ENCODE data around the gene ABCG5. TPM values are rescaled to one million over a fixed set of nuclear protein-coding genes. Genes with fewer than 3 reads are reported as not detected.

Gene ABCG5
- total RNA-seq, 6 donors from 2014 or later, result 0.09 TPM; not detected in 5

DNA sequence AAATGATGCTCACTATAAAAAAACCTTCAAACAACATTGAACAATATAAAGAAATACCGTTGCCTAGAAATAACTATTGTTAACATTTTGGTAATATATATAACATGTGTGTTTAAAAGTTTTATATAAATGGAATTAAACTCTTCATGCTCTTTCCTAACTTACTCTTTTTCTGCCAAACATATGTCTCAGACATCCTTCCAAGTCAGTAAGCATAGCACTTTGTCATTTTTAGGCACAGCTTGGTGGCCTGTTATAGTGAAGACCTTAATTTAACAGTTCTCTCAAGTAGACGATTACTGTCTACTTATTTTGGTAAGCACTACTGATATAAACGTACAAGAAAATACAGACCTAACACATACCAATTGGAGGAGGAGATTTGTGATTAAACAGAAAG lies 23.9 kb downstream of the ABCG5 start:
- TF ChIP-seq, protein P1, sequence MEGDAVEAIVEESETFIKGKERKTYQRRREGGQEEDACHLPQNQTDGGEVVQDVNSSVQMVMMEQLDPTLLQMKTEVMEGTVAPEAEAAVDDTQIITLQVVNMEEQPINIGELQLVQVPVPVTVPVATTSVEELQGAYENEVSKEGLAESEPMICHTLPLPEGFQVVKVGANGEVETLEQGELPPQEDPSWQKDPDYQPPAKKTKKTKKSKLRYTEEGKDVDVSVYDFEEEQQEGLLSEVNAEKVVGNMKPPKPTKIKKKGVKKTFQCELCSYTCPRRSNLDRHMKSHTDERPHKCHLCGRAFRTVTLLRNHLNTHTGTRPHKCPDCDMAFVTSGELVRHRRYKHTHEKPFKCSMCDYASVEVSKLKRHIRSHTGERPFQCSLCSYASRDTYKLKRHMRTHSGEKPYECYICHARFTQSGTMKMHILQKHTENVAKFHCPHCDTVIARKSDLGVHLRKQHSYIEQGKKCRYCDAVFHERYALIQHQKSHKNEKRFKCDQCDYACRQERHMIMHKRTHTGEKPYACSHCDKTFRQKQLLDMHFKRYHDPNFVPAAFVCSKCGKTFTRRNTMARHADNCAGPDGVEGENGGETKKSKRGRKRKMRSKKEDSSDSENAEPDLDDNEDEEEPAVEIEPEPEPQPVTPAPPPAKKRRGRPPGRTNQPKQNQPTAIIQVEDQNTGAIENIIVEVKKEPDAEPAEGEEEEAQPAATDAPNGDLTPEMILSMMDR (IDR thresholded peaks at IDR 0.05), result no peak
- TF ChIP-seq POLR2A (IDR thresholded peaks at IDR 0.05) (no peak), EP300 (IDR thresholded peaks at IDR 0.05) (no peak), POLR2AphosphoS5 (IDR thresholded peaks at IDR 0.05) (no peak)
- 89 to 90% methylated on average over 3 of the region's 3 CpGs for WGBS, 2 donors

DNA sequence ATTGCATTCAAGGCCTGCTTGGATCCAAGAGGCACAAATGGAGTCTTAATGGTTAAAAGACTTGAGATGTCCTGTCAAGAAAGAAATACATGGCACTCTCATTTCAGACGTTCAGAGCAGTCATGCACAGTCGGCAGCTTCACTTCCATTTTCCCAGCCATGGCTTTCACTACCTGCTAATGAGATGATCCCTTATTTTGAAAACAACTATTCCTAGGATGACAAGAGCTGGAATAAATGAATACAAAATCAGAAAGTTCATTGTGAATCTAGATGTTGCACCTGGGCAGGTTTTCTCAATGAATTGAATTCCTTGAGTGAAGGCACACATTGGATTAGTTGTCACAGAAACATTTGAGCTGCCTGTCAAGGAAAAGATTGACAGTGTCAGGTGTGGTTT lies 25.7 kb downstream of the ABCG5 start:
- no peak overlapping the region for H3K4me3 ChIP-seq
- TF ChIP-seq, protein P1 (IDR thresholded peaks at IDR 0.05), result no peak
- TF ChIP-seq POLR2AphosphoS5 (IDR thresholded peaks at IDR 0.05), result no peak
- no peak for TF ChIP-seq POLR2A (IDR thresholded peaks at IDR 0.05)
- no peak for TF ChIP-seq EP300 (IDR thresholded peaks at IDR 0.05)
- H3K9me3 ChIP-seq, result no peaks in the 10 kb centered on the region
- H3K36me3 ChIP-seq, result peaks cover 0 to 22% (median 4%) of the 10 kb centered on the region in 4 donors
- 55 to 57% methylated on average over 2 of the region's 2 CpGs for WGBS, 2 donors
- H3K4me1 ChIP-seq, result no peaks in the 10 kb centered on the region
- no peaks in the 10 kb centered on the region for H3K27me3 ChIP-seq
- ATAC-seq (ENCODE audit: low FRiP score in 2 of 2) (no peak), DNase-seq (no peak)
- H3K27ac ChIP-seq, result no peak overlapping the region

More for the DNA sequence above, 23.9 kb downstream of the ABCG5 start:
- H3K27ac ChIP-seq, result no peak overlapping the region
- no peak for DNase-seq
- no peaks in the 10 kb centered on the region for H3K4me1 ChIP-seq
- peaks cover 0 to 14% (median 4%) of the 10 kb centered on the region in 4 donors for H3K36me3 ChIP-seq
- no peaks in the 10 kb centered on the region for H3K27me3 ChIP-seq
- H3K9me3 ChIP-seq, result no peaks in the 10 kb centered on the region
- no peak for ATAC-seq (ENCODE audit: low FRiP score in 2 of 2)
- H3K4me3 ChIP-seq, result no peak overlapping the region

DNA sequence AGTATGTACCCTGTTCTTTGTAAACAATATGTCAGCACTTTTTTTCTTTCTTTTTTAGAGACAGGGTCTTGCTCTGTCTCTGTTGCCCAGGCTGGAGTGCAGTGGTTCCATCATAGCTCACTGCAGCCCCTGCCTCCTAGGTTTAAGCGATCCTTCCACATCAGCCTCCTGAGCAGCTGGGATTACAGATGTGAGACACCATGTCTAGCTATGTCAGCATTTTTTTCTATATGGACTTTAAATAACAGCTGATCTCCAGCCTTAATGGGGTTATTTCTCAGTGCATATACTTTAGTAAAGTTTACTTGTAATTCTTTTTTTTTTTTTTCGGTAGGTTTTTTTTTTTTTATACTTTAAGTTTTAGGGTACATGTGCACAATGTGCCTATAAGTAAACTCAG lies 26.6 kb downstream of the ABCG5 start:
- no peak overlapping the region for H3K4me3 ChIP-seq
- H3K4me1 ChIP-seq, result no peaks in the 10 kb centered on the region
- no peak for DNase-seq
- ATAC-seq (ENCODE audit: low FRiP score in 2 of 2), result no peak
- H3K27me3 ChIP-seq, result no peaks in the 10 kb centered on the region
- H3K36me3 ChIP-seq, result peaks cover 0 to 25% (median 4%) of the 10 kb centered on the region in 4 donors
- 62 to 89% methylated on average over 2 of the region's 2 CpGs for WGBS, 2 donors
- H3K9me3 ChIP-seq, result no peaks in the 10 kb centered on the region
- TF ChIP-seq POLR2AphosphoS5 (IDR thresholded peaks at IDR 0.05) (no peak), EP300 (IDR thresholded peaks at IDR 0.05) (no peak), POLR2A (IDR thresholded peaks at IDR 0.05) (no peak)
- TF ChIP-seq, protein P1 (IDR thresholded peaks at IDR 0.05), result no peak
- H3K27ac ChIP-seq, result no peak overlapping the region

DNA sequence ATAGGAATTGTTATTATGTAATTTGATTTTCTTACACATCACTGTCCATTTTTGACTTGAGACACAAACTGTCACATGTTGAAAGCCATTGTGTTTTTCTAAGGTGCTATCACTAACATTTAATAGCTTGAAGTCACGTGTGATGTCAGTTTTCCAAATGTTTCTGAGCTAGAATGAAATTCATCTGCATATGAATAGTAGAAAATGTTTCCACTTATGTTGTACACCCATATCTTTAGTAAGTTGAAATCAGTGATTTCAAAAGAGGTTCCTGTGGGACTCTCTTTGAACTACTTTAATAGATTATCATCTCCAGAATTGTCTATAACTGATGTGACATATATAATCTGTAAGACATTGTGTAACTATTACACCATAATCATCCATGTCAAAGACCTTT lies 27.8 kb downstream of the ABCG5 start:
- WGBS, 2 donors, result 79 to 91% methylated on average over 1 of the region's 1 CpG
- TF ChIP-seq EP300 (IDR thresholded peaks at IDR 0.05) (no peak), POLR2AphosphoS5 (IDR thresholded peaks at IDR 0.05) (no peak), POLR2A (IDR thresholded peaks at IDR 0.05) (no peak)
- TF ChIP-seq, protein P1 (IDR thresholded peaks at IDR 0.05), result no peak
- H3K9me3 ChIP-seq, result no peaks in the 10 kb centered on the region
- H3K27ac ChIP-seq, result no peak overlapping the region
- H3K36me3 ChIP-seq, result peaks cover 0 to 27% (median 7%) of the 10 kb centered on the region in 4 donors
- no peak for ATAC-seq (ENCODE audit: low FRiP score in 2 of 2)
- no peaks in the 10 kb centered on the region for H3K4me1 ChIP-seq
- H3K27me3 ChIP-seq, result no peaks in the 10 kb centered on the region
- H3K4me3 ChIP-seq, result no peak overlapping the region
- DNase-seq, result no peak

DNA sequence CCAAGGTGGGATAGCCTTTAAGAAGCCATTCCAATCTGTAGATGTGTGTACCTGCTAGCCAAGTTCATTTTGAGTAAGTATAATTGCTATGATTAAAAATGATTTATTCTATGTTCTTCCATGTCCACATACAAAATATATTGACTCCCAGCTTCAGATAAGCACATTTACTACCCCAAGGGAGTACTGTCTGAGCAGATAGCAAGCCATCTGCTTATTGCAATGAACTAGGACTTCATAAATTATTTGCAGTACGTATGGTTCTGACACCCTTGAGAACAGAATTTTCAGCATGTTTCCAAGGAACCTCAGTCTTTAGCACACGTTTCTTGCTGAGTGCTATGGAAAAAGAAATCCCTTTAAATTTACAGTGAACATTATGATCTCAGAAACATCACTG lies 28.2 kb downstream of the ABCG5 start:
- no peaks in the 10 kb centered on the region for H3K27me3 ChIP-seq
- ATAC-seq (ENCODE audit: low FRiP score in 2 of 2), result no peak
- H3K36me3 ChIP-seq, result peaks cover 2 to 32% (median 10%) of the 10 kb centered on the region in 4 donors
- H3K4me1 ChIP-seq, result no peaks in the 10 kb centered on the region
- no peak overlapping the region for H3K4me3 ChIP-seq
- no peak overlapping the region for H3K27ac ChIP-seq
- DNase-seq, result no peak
- H3K9me3 ChIP-seq, result no peaks in the 10 kb centered on the region
- TF ChIP-seq EP300 (IDR thresholded peaks at IDR 0.05), result no peak
- 78 to 80% methylated on average over 2 of the region's 2 CpGs for WGBS, 2 donors

All from upper lobe of left lung (tissue), 6 donors.